ENCODE results near the gene TBC1D22B.

DNA sequence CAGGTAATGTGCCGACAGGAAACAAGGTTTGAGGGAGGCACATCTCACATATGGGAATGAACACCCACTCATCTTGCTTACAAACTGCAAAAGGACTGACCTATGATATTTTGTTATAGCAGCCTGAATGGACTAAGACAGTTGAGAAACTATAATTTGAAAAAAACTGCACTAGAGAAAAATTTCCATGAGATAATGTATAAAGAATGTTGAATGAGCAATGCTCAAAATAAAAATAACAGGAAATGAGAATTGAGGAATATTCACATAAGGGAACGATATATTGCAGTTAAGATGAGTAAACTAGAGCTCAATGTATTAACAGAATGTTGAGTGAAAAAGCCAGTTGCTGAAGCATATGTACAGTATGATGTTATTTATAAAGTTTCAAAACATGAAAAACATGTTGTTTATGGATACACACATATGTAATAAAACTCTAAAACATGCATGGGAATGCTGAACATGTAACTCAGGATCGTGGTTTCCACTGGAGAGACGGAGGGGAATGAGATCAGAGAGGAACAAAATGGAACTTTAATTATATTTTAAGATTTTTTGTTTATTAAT is 6.3 kb upstream of the TBC1D22B start:
- TF ChIP-seq, protein P1, sequence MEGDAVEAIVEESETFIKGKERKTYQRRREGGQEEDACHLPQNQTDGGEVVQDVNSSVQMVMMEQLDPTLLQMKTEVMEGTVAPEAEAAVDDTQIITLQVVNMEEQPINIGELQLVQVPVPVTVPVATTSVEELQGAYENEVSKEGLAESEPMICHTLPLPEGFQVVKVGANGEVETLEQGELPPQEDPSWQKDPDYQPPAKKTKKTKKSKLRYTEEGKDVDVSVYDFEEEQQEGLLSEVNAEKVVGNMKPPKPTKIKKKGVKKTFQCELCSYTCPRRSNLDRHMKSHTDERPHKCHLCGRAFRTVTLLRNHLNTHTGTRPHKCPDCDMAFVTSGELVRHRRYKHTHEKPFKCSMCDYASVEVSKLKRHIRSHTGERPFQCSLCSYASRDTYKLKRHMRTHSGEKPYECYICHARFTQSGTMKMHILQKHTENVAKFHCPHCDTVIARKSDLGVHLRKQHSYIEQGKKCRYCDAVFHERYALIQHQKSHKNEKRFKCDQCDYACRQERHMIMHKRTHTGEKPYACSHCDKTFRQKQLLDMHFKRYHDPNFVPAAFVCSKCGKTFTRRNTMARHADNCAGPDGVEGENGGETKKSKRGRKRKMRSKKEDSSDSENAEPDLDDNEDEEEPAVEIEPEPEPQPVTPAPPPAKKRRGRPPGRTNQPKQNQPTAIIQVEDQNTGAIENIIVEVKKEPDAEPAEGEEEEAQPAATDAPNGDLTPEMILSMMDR (IDR thresholded peaks at IDR 0.05): no peak
- TF ChIP-seq POLR2A (IDR thresholded peaks at IDR 0.05): no peak
